ENCODE data around the gene HOMER3.

HOMER3 gene

GRCh38 chr19:18940769-18941627 lies at the start of gene HOMER3:
Gene HOMER3 (minus strand): TSS chr19:18941217. CDS start chr19:18938982, 2,235 bp downstream.
- H3K4me1 Mint-ChIP-seq: peaks cover 12 to 24% of the 10 kb centered on the region in 2 donors
- H3K27ac Mint-ChIP-seq: no peak within 1 kb of the TSS
- H3K27me3 Mint-ChIP-seq: peaks cover 35 to 53% of the 10 kb centered on the region in 2 donors
- ATAC-seq (replicated peaks) (peak; percentile 84), DNase-seq (peak; percentile 40)
- no peaks in the 10 kb centered on the region for H3K9me3 Mint-ChIP-seq
- H3K4me3 Mint-ChIP-seq: peak within 1 kb of the TSS; percentile 71 to 82
- no peaks in the 10 kb centered on the region for H3K36me3 Mint-ChIP-seq

GRCh38 chr19:18990128-18990708 lies 49.2 kb upstream of the HOMER3 start:
- Mint-ChIP-seq H3K9me3 (no peaks in the 10 kb centered on the region), H3K36me3 (peaks cover 34 to 36% of the 10 kb centered on the region in 2 donors), H3K4me3 (no peak overlapping the region), H3K27ac (no peak overlapping the region), H3K4me1 (peaks cover 0 to 4% of the 10 kb centered on the region in 2 donors), H3K27me3 (peaks cover 0 to 5% of the 10 kb centered on the region in 2 donors)
- peak; percentile 21 to 23 for ATAC-seq (replicated peaks)
- DNase-seq: no peak

GRCh38 chr19:18989316-18989715 lies 48.3 kb upstream of the HOMER3 start:
- H3K27ac Mint-ChIP-seq: no peak overlapping the region
- peaks cover 2 to 8% of the 10 kb centered on the region in 2 donors for H3K4me1 Mint-ChIP-seq
- no peak overlapping the region for H3K4me3 Mint-ChIP-seq
- H3K36me3 Mint-ChIP-seq: peaks cover 29 to 32% of the 10 kb centered on the region in 2 donors
- DNase-seq (no peak), ATAC-seq (replicated peaks) (no peak)
- H3K27me3 Mint-ChIP-seq: peaks cover 0 to 5% of the 10 kb centered on the region in 2 donors
- no peaks in the 10 kb centered on the region for H3K9me3 Mint-ChIP-seq

GRCh38 chr19:18987456-18987855 lies 46.4 kb upstream of the HOMER3 start:
- H3K4me1 Mint-ChIP-seq: peaks cover 2 to 8% of the 10 kb centered on the region in 2 donors
- H3K4me3 Mint-ChIP-seq: no peak overlapping the region
- ATAC-seq (replicated peaks) (no peak), DNase-seq (no peak)
- H3K27ac Mint-ChIP-seq: no peak overlapping the region
- peaks cover 13% of the 10 kb centered on the region in 2 donors for H3K36me3 Mint-ChIP-seq
- H3K9me3 Mint-ChIP-seq: no peaks in the 10 kb centered on the region
- peaks cover 4 to 9% of the 10 kb centered on the region in 2 donors for H3K27me3 Mint-ChIP-seq

GRCh38 chr19:18985257-18985656 lies 44.2 kb upstream of the HOMER3 start:
- no peak overlapping the region for H3K27ac Mint-ChIP-seq
- peak in 1 of 2 donors; percentile 13 for ATAC-seq (replicated peaks)
- peaks cover 21 to 27% of the 10 kb centered on the region in 2 donors for H3K27me3 Mint-ChIP-seq
- no peaks in the 10 kb centered on the region for H3K9me3 Mint-ChIP-seq
- peaks cover 2 to 8% of the 10 kb centered on the region in 2 donors for H3K4me1 Mint-ChIP-seq
- no peak overlapping the region for H3K4me3 Mint-ChIP-seq
- peaks cover 3 to 4% of the 10 kb centered on the region in 2 donors for H3K36me3 Mint-ChIP-seq
- no peak for DNase-seq

GRCh38 chr19:18984251-18984650 lies 43.2 kb upstream of the HOMER3 start:
- no peak overlapping the region for H3K27ac Mint-ChIP-seq
- DNase-seq (no peak), ATAC-seq (replicated peaks) (no peak)
- peaks cover 2 to 8% of the 10 kb centered on the region in 2 donors for H3K4me1 Mint-ChIP-seq
- peaks cover 22 to 27% of the 10 kb centered on the region in 2 donors for H3K27me3 Mint-ChIP-seq
- H3K4me3 Mint-ChIP-seq: no peak overlapping the region
- no peaks in the 10 kb centered on the region for H3K9me3 Mint-ChIP-seq
- peaks cover 2% of the 10 kb centered on the region in 2 donors for H3K36me3 Mint-ChIP-seq

- no peak for ATAC-seq (replicated peaks)
- Mint-ChIP-seq H3K4me3 (no peak overlapping the region), H3K27ac (no peak overlapping the region), H3K36me3 (no peaks in the 10 kb centered on the region), H3K4me1 (peaks cover 2 to 8% of the 10 kb centered on the region in 2 donors), H3K27me3 (peaks cover 28 to 34% of the 10 kb centered on the region in 2 donors), H3K9me3 (no peaks in the 10 kb centered on the region)
- no peak for DNase-seq
These were observed 41.7 kb upstream of the HOMER3 start for GRCh38 chr19:18982669-18983068.

GRCh38 chr19:18980432-18981020 lies 39.5 kb upstream of the HOMER3 start:
- Mint-ChIP-seq H3K36me3 (no peaks in the 10 kb centered on the region), H3K4me1 (peaks cover 2 to 7% of the 10 kb centered on the region in 2 donors), H3K9me3 (no peaks in the 10 kb centered on the region), H3K27ac (no peak overlapping the region), H3K4me3 (no peak overlapping the region), H3K27me3 (peaks cover 28 to 32% of the 10 kb centered on the region in 2 donors)
- no peak for ATAC-seq (replicated peaks)
- no peak for DNase-seq

GRCh38 chr19:18978616-18979015 lies 37.6 kb upstream of the HOMER3 start:
- no peak for ATAC-seq (replicated peaks)
- Mint-ChIP-seq H3K36me3 (no peaks in the 10 kb centered on the region), H3K9me3 (no peaks in the 10 kb centered on the region), H3K27ac (no peak overlapping the region), H3K4me3 (no peak overlapping the region), H3K27me3 (peaks cover 28% of the 10 kb centered on the region in 2 donors), H3K4me1 (no peaks in the 10 kb centered on the region)
- no peak for DNase-seq

- H3K36me3 Mint-ChIP-seq: no peaks in the 10 kb centered on the region
- no peaks in the 10 kb centered on the region for H3K9me3 Mint-ChIP-seq
- ATAC-seq (replicated peaks) (no peak), DNase-seq (no peak)
- no peak overlapping the region for H3K27ac Mint-ChIP-seq
- H3K4me1 Mint-ChIP-seq: no peaks in the 10 kb centered on the region
- peaks cover 18 to 19% of the 10 kb centered on the region in 2 donors for H3K27me3 Mint-ChIP-seq
- no peak overlapping the region for H3K4me3 Mint-ChIP-seq
These were observed 34.9 kb upstream of the HOMER3 start for GRCh38 chr19:18975869-18976268.

GRCh38 chr19:18975011-18975410 lies 34.0 kb upstream of the HOMER3 start:
- H3K36me3 Mint-ChIP-seq: no peaks in the 10 kb centered on the region
- H3K27me3 Mint-ChIP-seq: peaks cover 14 to 15% of the 10 kb centered on the region in 2 donors
- no peak for ATAC-seq (replicated peaks)
- H3K4me3 Mint-ChIP-seq: no peak overlapping the region
- H3K4me1 Mint-ChIP-seq: no peaks in the 10 kb centered on the region
- H3K27ac Mint-ChIP-seq: no peak overlapping the region
- DNase-seq: no peak
- no peaks in the 10 kb centered on the region for H3K9me3 Mint-ChIP-seq

GRCh38 chr19:18972851-18973250 lies 31.8 kb upstream of the HOMER3 start:
- Mint-ChIP-seq H3K9me3 (no peaks in the 10 kb centered on the region), H3K27me3 (peaks cover 8 to 12% of the 10 kb centered on the region in 2 donors), H3K27ac (no peak overlapping the region), H3K4me1 (no peaks in the 10 kb centered on the region), H3K4me3 (no peak overlapping the region), H3K36me3 (no peaks in the 10 kb centered on the region)
- ATAC-seq (replicated peaks) (no peak), DNase-seq (no peak)

GRCh38 chr19:18972301-18972811 lies 31.3 kb upstream of the HOMER3 start:
- no peaks in the 10 kb centered on the region for H3K9me3 Mint-ChIP-seq
- peaks cover 8 to 12% of the 10 kb centered on the region in 2 donors for H3K27me3 Mint-ChIP-seq
- H3K4me1 Mint-ChIP-seq: no peaks in the 10 kb centered on the region
- DNase-seq: no peak
- H3K36me3 Mint-ChIP-seq: no peaks in the 10 kb centered on the region
- no peak overlapping the region for H3K27ac Mint-ChIP-seq
- no peak overlapping the region for H3K4me3 Mint-ChIP-seq
- no peak for ATAC-seq (replicated peaks)

GRCh38 chr19:18969931-18970659 lies 29.1 kb upstream of the HOMER3 start:
- DNase-seq (no peak), ATAC-seq (replicated peaks) (no peak)
- Mint-ChIP-seq H3K4me1 (no peaks in the 10 kb centered on the region), H3K27me3 (peaks cover 12 to 13% of the 10 kb centered on the region in 2 donors), H3K4me3 (no peak overlapping the region), H3K9me3 (no peaks in the 10 kb centered on the region), H3K36me3 (no peaks in the 10 kb centered on the region), H3K27ac (no peak overlapping the region)

Measured in stimulated activated naive B cell treated with anti-CD40 and anti-IgM and Interleukin-4, amounts not matched to agents 10 μg/mL and 1 μg/mL and 100 μg/mL, for 72 hours (primary cell).